Mucosa of rectum (tissue), 2 donors: ENCODE results near the gene PTPRG.

Experiments
- H3K27ac ChIP-seq, 2 donors: one replicate each; pipeline ENCODE4 v1.7.0; 2013; ENCODE audit warnings: inconsistent platforms in 2 of 2, low read depth in 2 of 2, low read length in 2 of 2
- H3K27me3 ChIP-seq, 2 donors: one replicate each; pipeline ENCODE4 v1.7.0; 2013; ENCODE audit warnings: low read length in 2 of 2; ENCODE audit not compliant: control insufficient read depth in 2 of 2, insufficient read depth in 2 of 2
- H3K36me3 ChIP-seq, 2 donors: one replicate each; pipeline ENCODE4 v1.7.0; 2013; ENCODE audit warnings: low read length in 2 of 2; ENCODE audit not compliant: control insufficient read depth in 2 of 2, insufficient read depth in 2 of 2
- H3K4me1 ChIP-seq, 2 donors: one replicate each; pipeline ENCODE4 v1.7.0; 2013; ENCODE audit warnings: low read length in 2 of 2, mild to moderate bottlenecking in 1 of 2; ENCODE audit not compliant: control insufficient read depth in 2 of 2, insufficient read depth in 2 of 2
- H3K4me3 ChIP-seq, 2 donors: one replicate each; pipeline ENCODE4 v1.7.0; 2013; ENCODE audit warnings: low read length in 2 of 2
- H3K9ac ChIP-seq, 2 donors: one replicate each; pipeline ENCODE4 v1.7.0; 2013; ENCODE audit warnings: low read length in 2 of 2, low read depth in 1 of 2, mild to moderate bottlenecking in 1 of 2
- H3K9me3 ChIP-seq, 2 donors: one replicate each; pipeline ENCODE4 v1.7.0; 2013; ENCODE audit warnings: low read length in 2 of 2; ENCODE audit not compliant: control insufficient read depth in 2 of 2
- donor health status: healthy.
- donor health status: Normal muscosa, but diverticular disease.

Gene PTPRG

DNA sequence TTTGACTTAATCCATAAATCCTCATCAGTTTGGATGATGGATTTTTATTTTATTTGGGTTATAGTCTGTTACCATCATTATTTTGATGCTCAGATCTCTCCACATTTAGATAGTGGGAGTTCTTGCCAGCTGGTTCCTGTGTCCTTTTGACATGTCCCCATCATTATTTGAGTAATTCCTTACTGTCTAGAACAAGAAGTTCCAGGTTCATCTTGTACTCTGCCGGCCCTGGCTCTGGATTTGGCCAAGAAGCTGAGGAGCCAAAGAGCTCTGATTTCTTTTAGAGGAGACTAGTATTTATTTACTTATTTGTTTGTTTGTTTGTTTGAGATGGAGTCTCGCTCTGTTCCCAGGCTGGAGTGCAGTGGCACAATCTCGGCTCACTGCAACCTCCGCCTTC, 54.3 kb downstream of the PTPRG start:
- Histone ChIP-seq H3K9ac (no peak overlapping the region), H3K9me3 (no peaks in the 10 kb centered on the region), H3K4me3 (no peak overlapping the region), H3K27me3 (no peaks in the 10 kb centered on the region), H3K27ac (no peak overlapping the region), H3K4me1 (peaks cover 0 to 9% of the 10 kb centered on the region in 2 donors), H3K36me3 (no peaks in the 10 kb centered on the region)

- H3K27ac ChIP-seq = no peak overlapping the region
- no peaks in the 10 kb centered on the region for H3K27me3 ChIP-seq
- H3K4me3 ChIP-seq = peak overlapping the region in 1 of 2 donors; percentile 20
- H3K36me3 ChIP-seq = no peaks in the 10 kb centered on the region
- H3K4me1 ChIP-seq = peaks cover 0 to 9% of the 10 kb centered on the region in 2 donors
- no peaks in the 10 kb centered on the region for H3K9me3 ChIP-seq
- H3K9ac ChIP-seq = no peak overlapping the region
These were observed 55.2 kb downstream of the PTPRG start for GRCh38 chr3:61616586-61616985.

- Histone ChIP-seq H3K9ac (peak overlapping the region in 1 of 2 donors; percentile 7), H3K4me3 (peak overlapping the region in 1 of 2 donors; percentile 36), H3K9me3 (no peaks in the 10 kb centered on the region), H3K4me1 (peaks cover 0 to 9% of the 10 kb centered on the region in 2 donors), H3K27ac (peak overlapping the region in 1 of 2 donors; percentile 49), H3K36me3 (no peaks in the 10 kb centered on the region), H3K27me3 (no peaks in the 10 kb centered on the region)
These were observed 55.7 kb downstream of the PTPRG start for GRCh38 chr3:61617041-61617440.

GRCh38 chr3:61617651-61618050, 56.3 kb downstream of the PTPRG start:
- peak overlapping the region in 1 of 2 donors; percentile 7 for H3K9ac ChIP-seq
- peak overlapping the region in 1 of 2 donors; percentile 26 for H3K4me3 ChIP-seq
- H3K4me1 ChIP-seq = peaks cover 0 to 9% of the 10 kb centered on the region in 2 donors
- no peaks in the 10 kb centered on the region for H3K36me3 ChIP-seq
- H3K27ac ChIP-seq = peak overlapping the region in 1 of 2 donors; percentile 49
- no peaks in the 10 kb centered on the region for H3K9me3 ChIP-seq
- H3K27me3 ChIP-seq = no peaks in the 10 kb centered on the region

- H3K27ac ChIP-seq = no peak overlapping the region
- H3K9ac ChIP-seq = no peak overlapping the region
- no peak overlapping the region for H3K4me3 ChIP-seq
- no peaks in the 10 kb centered on the region for H3K9me3 ChIP-seq
- no peaks in the 10 kb centered on the region for H3K27me3 ChIP-seq
- H3K36me3 ChIP-seq = no peaks in the 10 kb centered on the region
- peaks cover 0 to 9% of the 10 kb centered on the region in 2 donors for H3K4me1 ChIP-seq
These were observed 56.9 kb downstream of the PTPRG start for GRCh38 chr3:61618231-61618630.

- peaks cover 0 to 9% of the 10 kb centered on the region in 2 donors for H3K4me1 ChIP-seq
- H3K36me3 ChIP-seq = no peaks in the 10 kb centered on the region
- no peaks in the 10 kb centered on the region for H3K9me3 ChIP-seq
- H3K27me3 ChIP-seq = no peaks in the 10 kb centered on the region
- no peak overlapping the region for H3K27ac ChIP-seq
- H3K9ac ChIP-seq = no peak overlapping the region
- H3K4me3 ChIP-seq = no peak overlapping the region
These were observed 57.5 kb downstream of the PTPRG start for GRCh38 chr3:61618871-61619270.

- Histone ChIP-seq H3K4me1 (peaks cover 0 to 9% of the 10 kb centered on the region in 2 donors), H3K27ac (no peak overlapping the region), H3K4me3 (no peak overlapping the region), H3K36me3 (no peaks in the 10 kb centered on the region), H3K9ac (no peak overlapping the region), H3K9me3 (no peaks in the 10 kb centered on the region), H3K27me3 (no peaks in the 10 kb centered on the region)
These were observed 58.7 kb downstream of the PTPRG start for GRCh38 chr3:61620073-61620472.

DNA sequence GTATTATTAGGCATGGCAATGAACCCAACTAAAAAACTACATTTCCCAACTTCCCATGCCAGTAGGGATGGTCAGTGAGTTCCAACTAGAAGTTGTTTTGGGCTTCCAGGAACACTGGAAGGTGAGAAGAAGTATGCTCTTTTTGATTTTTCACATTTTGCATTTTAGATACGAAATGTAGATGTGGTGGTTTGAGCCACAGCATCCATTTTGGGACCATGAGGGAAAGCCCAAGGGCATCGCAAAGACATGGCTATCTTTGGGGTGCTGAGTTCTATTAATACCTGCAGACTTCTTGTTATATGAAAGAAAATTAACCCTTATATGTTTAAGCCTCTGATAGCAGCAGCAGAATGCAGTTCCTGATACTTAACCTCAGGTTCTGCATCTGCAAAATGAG, 62.9 kb downstream of the PTPRG start:
- H3K4me1 ChIP-seq = peaks cover 0 to 3% of the 10 kb centered on the region in 2 donors
- no peak overlapping the region for H3K27ac ChIP-seq
- no peaks in the 10 kb centered on the region for H3K9me3 ChIP-seq
- no peak overlapping the region for H3K4me3 ChIP-seq
- no peak overlapping the region for H3K9ac ChIP-seq
- no peaks in the 10 kb centered on the region for H3K27me3 ChIP-seq
- H3K36me3 ChIP-seq = no peaks in the 10 kb centered on the region

DNA sequence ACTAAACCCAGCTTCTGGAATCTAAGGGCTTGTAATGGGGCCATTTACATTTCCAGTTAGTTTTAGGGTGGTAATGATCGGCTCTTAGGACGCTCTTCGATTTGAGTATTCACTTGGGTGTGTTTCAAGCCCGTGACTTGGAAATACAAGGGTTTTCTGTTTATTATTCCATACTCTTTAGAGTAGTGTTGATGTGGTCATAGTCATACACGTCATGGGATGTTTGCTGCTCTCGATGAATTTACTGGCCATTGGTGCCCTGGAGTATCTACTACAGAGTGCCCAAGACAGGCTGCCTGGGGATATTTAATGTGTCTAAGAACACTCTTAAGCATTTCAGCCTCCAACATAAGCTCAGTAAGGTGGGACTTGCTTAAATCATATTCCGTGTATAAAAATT, 64.1 kb downstream of the PTPRG start:
- peaks cover 0 to 3% of the 10 kb centered on the region in 2 donors for H3K4me1 ChIP-seq
- H3K27me3 ChIP-seq = no peaks in the 10 kb centered on the region
- no peak overlapping the region for H3K27ac ChIP-seq
- H3K9ac ChIP-seq = no peak overlapping the region
- no peaks in the 10 kb centered on the region for H3K36me3 ChIP-seq
- H3K4me3 ChIP-seq = no peak overlapping the region
- H3K9me3 ChIP-seq = no peaks in the 10 kb centered on the region

GRCh38 chr3:61626484-61626883, 65.1 kb downstream of the PTPRG start:
- H3K27me3 ChIP-seq = no peaks in the 10 kb centered on the region
- no peak overlapping the region for H3K9ac ChIP-seq
- H3K9me3 ChIP-seq = no peaks in the 10 kb centered on the region
- H3K4me1 ChIP-seq = peaks cover 0 to 3% of the 10 kb centered on the region in 2 donors
- no peak overlapping the region for H3K27ac ChIP-seq
- no peaks in the 10 kb centered on the region for H3K36me3 ChIP-seq
- no peak overlapping the region for H3K4me3 ChIP-seq

DNA sequence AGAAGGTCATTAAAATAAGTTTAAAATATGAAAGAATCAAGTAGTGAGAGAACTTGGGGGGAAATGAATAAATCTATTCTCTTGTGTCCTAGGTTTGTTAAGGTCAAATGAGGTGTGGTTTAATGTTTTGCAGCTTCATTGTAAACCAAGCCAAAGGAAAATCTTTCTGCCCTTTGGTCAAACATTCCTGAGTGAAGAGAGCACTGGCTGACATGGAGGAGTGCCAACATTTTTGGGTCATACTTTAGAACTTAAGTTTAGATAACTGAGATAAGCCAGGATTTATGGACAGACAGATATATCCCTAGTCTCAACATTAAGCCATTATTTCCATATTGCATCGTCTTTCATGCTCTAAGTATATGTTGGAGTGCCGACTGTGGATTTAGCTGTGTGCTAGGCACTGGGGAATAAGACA, 66.4 kb downstream of the PTPRG start:
- Histone ChIP-seq H3K9me3 (no peaks in the 10 kb centered on the region), H3K4me3 (no peak overlapping the region), H3K9ac (no peak overlapping the region), H3K27me3 (no peaks in the 10 kb centered on the region), H3K27ac (no peak overlapping the region), H3K4me1 (peaks cover 0 to 3% of the 10 kb centered on the region in 2 donors), H3K36me3 (no peaks in the 10 kb centered on the region)
